ENCODE data around the gene OTULIN. TPM values are rescaled to one million over a fixed set of nuclear protein-coding genes. Genes with fewer than 3 reads are reported as not detected.

Gene OTULIN
- total and polyA plus RNA-seq, 2 of the 4 experiments (the other 2 are of a cell fraction) = 6.9 to 19.5 TPM

DNA sequence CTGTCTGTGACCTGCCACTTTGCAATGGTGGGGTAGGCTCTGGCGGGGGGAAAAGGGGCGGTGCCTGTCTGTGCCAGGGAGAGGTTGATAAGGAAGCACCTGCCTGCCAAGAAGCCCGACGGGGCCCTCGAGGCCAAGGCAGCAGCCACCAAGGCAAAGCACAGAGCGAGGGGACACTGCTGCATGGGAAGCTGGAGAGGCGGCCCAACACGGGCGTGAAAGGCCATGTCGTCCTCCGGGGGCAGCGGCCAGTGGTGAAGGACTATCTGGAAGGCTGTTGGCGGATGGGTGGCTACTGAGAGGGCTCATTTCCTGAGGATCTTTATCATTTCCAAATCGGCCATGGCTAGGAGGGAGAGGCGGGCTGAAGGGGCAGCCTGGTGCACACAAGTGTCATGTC, 66.4 kb downstream of the OTULIN start:
- Histone ChIP-seq H3K23ac (ENCODE audit: low read depth, low read length) (no peak overlapping the region), H4K5ac (ENCODE audit: low read depth, low read length) (no peak overlapping the region), H3K4ac (ENCODE audit: low read depth, low read length) (no peak overlapping the region), H2BK20ac (ENCODE audit: low read depth, low read length) (no peak overlapping the region), H4K20me1 (ENCODE audit: insufficient read depth, low read length) (no peaks in the 10 kb centered on the region), H3K79me1 (ENCODE audit: low read depth in 1 of 2, low read length in 2 of 2) (peaks cover 0 to 7% of the 10 kb centered on the region in 2 experiments; a peak in 1 of 4 replicates), H3K4me1 (ENCODE audit: control insufficient read depth, insufficient read depth, low read length) (peaks cover 9% of the 10 kb centered on the region), H3K27me3 (ENCODE audit: control insufficient read depth, insufficient read depth, low read length) (no peaks in the 10 kb centered on the region), H2BK120ac (ENCODE audit: low read depth, low read length) (no peak overlapping the region), H3K4me2 (ENCODE audit: low read depth, low read length) (no peak overlapping the region), H3K14ac (replicated peaks; ENCODE audit: low read depth, low read length) (no peak overlapping the region), H2BK5ac (ENCODE audit: low read depth, low read length, poor library complexity, severe bottlenecking) (no peak overlapping the region), H3K18ac (ENCODE audit: low read depth, low read length) (no peak overlapping the region), H3K4me3 (ENCODE audit: insufficient read depth, low read depth, low read length) (no peak overlapping the region), H3K56ac (ENCODE audit: extremely low read depth, insufficient read depth, low read length) (no peak overlapping the region), H2AK5ac (ENCODE audit: low read depth, low read length) (no peak overlapping the region), H4K8ac (ENCODE audit: low read depth in 2 of 2, low read length in 2 of 2) (no peak overlapping the region), H3K9me1 (ENCODE audit: insufficient read depth, low read length) (peaks cover 10% of the 10 kb centered on the region), H3K27ac (ENCODE audit: insufficient read depth, low read length) (no peak overlapping the region), H3K9ac (ENCODE audit: low read depth, low read length) (no peak overlapping the region), H2BK15ac (ENCODE audit: low read depth, low read length) (no peak overlapping the region), H2AFZ (replicated peaks; ENCODE audit: low read length, poor library complexity) (no peak overlapping the region), H3K36me3 (ENCODE audit: control insufficient read depth, insufficient read depth, low read length) (no peaks in the 10 kb centered on the region), H4K91ac (ENCODE audit: insufficient read depth, low read depth, low read length) (no peak overlapping the region), H3K9me3 (ENCODE audit: control insufficient read depth, insufficient read depth, low read length) (no peaks in the 10 kb centered on the region), H2AK9ac (replicated peaks; ENCODE audit: low read depth, low read length, poor library complexity) (no peak overlapping the region)
- ATAC-seq (ENCODE audit: low read depth) (no peak), DNase-seq (no peak)
- in situ Hi-C loops (cut with MboI; ENCODE audit: low sequenced_read_pairs) (no loop called here), dilution Hi-C loops (cut with HindIII; ENCODE audit: low sequenced_read_pairs, unreplicated experiment) (no loop called here), intact Hi-C loops (cut with micrococcal nuclease) (no loop called here)
- 87% methylated on average over 3 of the region's 15 CpGs; no CpG with 5 or more reads in 1 of the 2 experiments for WGBS, 2 experiments (ENCODE audit: extremely low coverage in 2 of 2, insufficient read length in 1 of 2)
- POLR2A ChIA-PET (ENCODE audit: unreplicated experiment) = no interaction called here
- no TSS peak for BruUV-seq (replicated peaks)
- TF ChIP-seq SMC3 (IDR thresholded peaks at IDR 0.05; ENCODE audit: low read depth, low read length) (no peak), MXI1 (IDR thresholded peaks at IDR 0.05; ENCODE audit: borderline replicate concordance, low read depth, low read length) (no peak), RAD21 (IDR thresholded peaks at IDR 0.05; ENCODE audit: low read length) (no peak), RFX5 (IDR thresholded peaks at IDR 0.05; ENCODE audit: low read depth, low read length) (no peak), CHD1 (IDR thresholded peaks at IDR 0.05; ENCODE audit: low read depth, low read length) (no peak), MAFK (IDR thresholded peaks at IDR 0.05; ENCODE audit: low read depth, low read length) (no peak), MAZ (IDR thresholded peaks at IDR 0.05; ENCODE audit: borderline replicate concordance, low read depth, low read length) (no peak), FOS (IDR thresholded peaks at IDR 0.05; ENCODE audit: low read depth, low read length) (no peak), CEBPB (IDR thresholded peaks at IDR 0.05; ENCODE audit: low read depth, low read length) (no peak), POLR2A (IDR thresholded peaks at IDR 0.05; ENCODE audit: low read depth, low read length) (no peak), RCOR1 (IDR thresholded peaks at IDR 0.05; ENCODE audit: insufficient replicate concordance, low read length) (no peak), BHLHE40 (IDR thresholded peaks at IDR 0.05; ENCODE audit: low read depth, low read length) (no peak), NFE2L2 (IDR thresholded peaks at IDR 0.05; ENCODE audit: low read depth, low read length) (no peak)
- TF ChIP-seq, protein P1, sequence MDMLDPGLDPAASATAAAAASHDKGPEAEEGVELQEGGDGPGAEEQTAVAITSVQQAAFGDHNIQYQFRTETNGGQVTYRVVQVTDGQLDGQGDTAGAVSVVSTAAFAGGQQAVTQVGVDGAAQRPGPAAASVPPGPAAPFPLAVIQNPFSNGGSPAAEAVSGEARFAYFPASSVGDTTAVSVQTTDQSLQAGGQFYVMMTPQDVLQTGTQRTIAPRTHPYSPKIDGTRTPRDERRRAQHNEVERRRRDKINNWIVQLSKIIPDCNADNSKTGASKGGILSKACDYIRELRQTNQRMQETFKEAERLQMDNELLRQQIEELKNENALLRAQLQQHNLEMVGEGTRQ (IDR thresholded peaks at IDR 0.05; ENCODE audit: low read depth, low read length) = no peak
- TF ChIP-seq, protein P2, sequence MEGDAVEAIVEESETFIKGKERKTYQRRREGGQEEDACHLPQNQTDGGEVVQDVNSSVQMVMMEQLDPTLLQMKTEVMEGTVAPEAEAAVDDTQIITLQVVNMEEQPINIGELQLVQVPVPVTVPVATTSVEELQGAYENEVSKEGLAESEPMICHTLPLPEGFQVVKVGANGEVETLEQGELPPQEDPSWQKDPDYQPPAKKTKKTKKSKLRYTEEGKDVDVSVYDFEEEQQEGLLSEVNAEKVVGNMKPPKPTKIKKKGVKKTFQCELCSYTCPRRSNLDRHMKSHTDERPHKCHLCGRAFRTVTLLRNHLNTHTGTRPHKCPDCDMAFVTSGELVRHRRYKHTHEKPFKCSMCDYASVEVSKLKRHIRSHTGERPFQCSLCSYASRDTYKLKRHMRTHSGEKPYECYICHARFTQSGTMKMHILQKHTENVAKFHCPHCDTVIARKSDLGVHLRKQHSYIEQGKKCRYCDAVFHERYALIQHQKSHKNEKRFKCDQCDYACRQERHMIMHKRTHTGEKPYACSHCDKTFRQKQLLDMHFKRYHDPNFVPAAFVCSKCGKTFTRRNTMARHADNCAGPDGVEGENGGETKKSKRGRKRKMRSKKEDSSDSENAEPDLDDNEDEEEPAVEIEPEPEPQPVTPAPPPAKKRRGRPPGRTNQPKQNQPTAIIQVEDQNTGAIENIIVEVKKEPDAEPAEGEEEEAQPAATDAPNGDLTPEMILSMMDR (conservative IDR thresholded peaks at IDR 0.05; ENCODE audit: low read depth, low read length) = no peak
- TF ChIP-seq, protein P3, sequence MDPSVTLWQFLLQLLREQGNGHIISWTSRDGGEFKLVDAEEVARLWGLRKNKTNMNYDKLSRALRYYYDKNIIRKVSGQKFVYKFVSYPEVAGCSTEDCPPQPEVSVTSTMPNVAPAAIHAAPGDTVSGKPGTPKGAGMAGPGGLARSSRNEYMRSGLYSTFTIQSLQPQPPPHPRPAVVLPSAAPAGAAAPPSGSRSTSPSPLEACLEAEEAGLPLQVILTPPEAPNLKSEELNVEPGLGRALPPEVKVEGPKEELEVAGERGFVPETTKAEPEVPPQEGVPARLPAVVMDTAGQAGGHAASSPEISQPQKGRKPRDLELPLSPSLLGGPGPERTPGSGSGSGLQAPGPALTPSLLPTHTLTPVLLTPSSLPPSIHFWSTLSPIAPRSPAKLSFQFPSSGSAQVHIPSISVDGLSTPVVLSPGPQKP (IDR thresholded peaks at IDR 0.05; ENCODE audit: borderline replicate concordance, low read depth, low read length) = no peak
- CTCF ChIA-PET = interaction anchor here (2.2 kb wide), 1 partner anchor 272 kb away, joined by 6 read pairs; no protein-coding TSS in a partner anchor

Measured in IMR-90 (cell line).